MV-4-11 (cell line): ENCODE results near the gene SOX18.
A peak's percentile ranks its signal among the peaks of the same experiment; 100 is the strongest.
"Not testable (repeated sequence)": the region's sequence is repeated elsewhere in the genome, so short reads cannot be mapped to it uniquely, and the experiment has no call there.

Experiments used
- DNase-seq: peaks from one replicate; lab custom pipeline; 2025; lab: John Stamatoyannopoulos, UW

SOX18 gene

GRCh38 chr20:64049060-64049877, at the start of gene SOX18:
Gene SOX18, minus strand, starts transcription at chr20:64049639. Its CDS starts 123 bp downstream, at chr20:64049516.
- DNase-seq: no peak

- no peak for DNase-seq
Observed at GRCh38 chr20:64098471-64099013, 49.1 kb upstream of the SOX18 start.

- DNase-seq: no peak
Observed at GRCh38 chr20:64096535-64096934, 47.1 kb upstream of the SOX18 start.

- no peak for DNase-seq
Observed at GRCh38 chr20:64095927-64096326, 46.5 kb upstream of the SOX18 start.

GRCh38 chr20:64095455-64095854, 46.0 kb upstream of the SOX18 start:
- DNase-seq: no peak

- no peak for DNase-seq
Observed at GRCh38 chr20:64093013-64093503, 43.6 kb upstream of the SOX18 start.

- no peak for DNase-seq
Observed at GRCh38 chr20:64092258-64093012, 43.0 kb upstream of the SOX18 start.

GRCh38 chr20:64091770-64092169, 42.3 kb upstream of the SOX18 start:
- no peak for DNase-seq

- DNase-seq: no peak
Observed at GRCh38 chr20:64091340-64091739, 41.9 kb upstream of the SOX18 start.

- no peak for DNase-seq
Observed at GRCh38 chr20:64090165-64090564, 40.7 kb upstream of the SOX18 start.

- not testable (repeated sequence) for DNase-seq
Observed at GRCh38 chr20:64088586-64088985, 39.1 kb upstream of the SOX18 start.

- not testable (repeated sequence) for DNase-seq
Observed at GRCh38 chr20:64087226-64087825, 37.9 kb upstream of the SOX18 start.

- DNase-seq: no peak
Observed at GRCh38 chr20:64086801-64087200, 37.4 kb upstream of the SOX18 start.

- no peak for DNase-seq
Observed at GRCh38 chr20:64084685-64085152, 35.3 kb upstream of the SOX18 start.

- DNase-seq: no peak
Observed at GRCh38 chr20:64083804-64084684, 34.6 kb upstream of the SOX18 start, which contains the start of gene LKAAEAR1. Gene LKAAEAR1, minus strand, starts transcription at chr20:64084398. Its CDS starts 179 bp downstream, at chr20:64084219.

GRCh38 chr20:64083378-64083803, 34.0 kb upstream of the SOX18 start:
- peak; percentile 66 for DNase-seq

GRCh38 chr20:64082820-64083377, 33.5 kb upstream of the SOX18 start:
- DNase-seq: no peak

- no peak for DNase-seq
Observed at GRCh38 chr20:64082126-64082731, 32.8 kb upstream of the SOX18 start.

- no peak for DNase-seq
Observed at GRCh38 chr20:64081624-64081964, 32.2 kb upstream of the SOX18 start.
